B cell (primary cell): Measurements from ENCODE around the gene GPR15LG.

ENCODE experiments used
- EZH2 ChIP-seq: IDR thresholded peaks from 2 replicates; pipeline ENCODE4 v1.6.1; 2012; ENCODE audit warnings: borderline replicate concordance, low read depth, mild to moderate bottlenecking, moderate library complexity, low read length; ENCODE audit not compliant: insufficient read depth, poor library complexity, severe bottlenecking
- TF ChIP-seq, protein P1 (sequence below): fragments of 200-600 bp; IDR thresholded peaks from one replicate; pipeline ENCODE4 v1.8.0; 2022; ENCODE audit warnings: antibody characterized with exemption, mild to moderate bottlenecking

- TF ChIP-seq, protein P1, sequence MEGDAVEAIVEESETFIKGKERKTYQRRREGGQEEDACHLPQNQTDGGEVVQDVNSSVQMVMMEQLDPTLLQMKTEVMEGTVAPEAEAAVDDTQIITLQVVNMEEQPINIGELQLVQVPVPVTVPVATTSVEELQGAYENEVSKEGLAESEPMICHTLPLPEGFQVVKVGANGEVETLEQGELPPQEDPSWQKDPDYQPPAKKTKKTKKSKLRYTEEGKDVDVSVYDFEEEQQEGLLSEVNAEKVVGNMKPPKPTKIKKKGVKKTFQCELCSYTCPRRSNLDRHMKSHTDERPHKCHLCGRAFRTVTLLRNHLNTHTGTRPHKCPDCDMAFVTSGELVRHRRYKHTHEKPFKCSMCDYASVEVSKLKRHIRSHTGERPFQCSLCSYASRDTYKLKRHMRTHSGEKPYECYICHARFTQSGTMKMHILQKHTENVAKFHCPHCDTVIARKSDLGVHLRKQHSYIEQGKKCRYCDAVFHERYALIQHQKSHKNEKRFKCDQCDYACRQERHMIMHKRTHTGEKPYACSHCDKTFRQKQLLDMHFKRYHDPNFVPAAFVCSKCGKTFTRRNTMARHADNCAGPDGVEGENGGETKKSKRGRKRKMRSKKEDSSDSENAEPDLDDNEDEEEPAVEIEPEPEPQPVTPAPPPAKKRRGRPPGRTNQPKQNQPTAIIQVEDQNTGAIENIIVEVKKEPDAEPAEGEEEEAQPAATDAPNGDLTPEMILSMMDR: no peak
- no peak for TF ChIP-seq EZH2
Observed at GRCh38 chr10:84217746-84218145, 44.1 kb downstream of the GPR15LG start.
